Endothelial cell of hepatic sinusoid (primary cell): ENCODE measurements around the gene FRYL.
"Not testable (repeated sequence)": the region's sequence is repeated elsewhere in the genome, so short reads cannot be mapped to it uniquely, and the experiment has no call there.

Source experiments
- in situ Hi-C: cut with HindIII; loops from 2 replicates; pipeline ENCODE4 v1.10.0; 2017; ENCODE audit warnings: low sequenced_read_pairs

The FRYL gene

GRCh38 chr4:48668254-48669017 is 111.6 kb downstream of the FRYL start:
- in situ Hi-C loops = no loop called here

GRCh38 chr4:48667148-48667547 is 112.9 kb downstream of the FRYL start:
- in situ Hi-C loops = no loop called here

DNA sequence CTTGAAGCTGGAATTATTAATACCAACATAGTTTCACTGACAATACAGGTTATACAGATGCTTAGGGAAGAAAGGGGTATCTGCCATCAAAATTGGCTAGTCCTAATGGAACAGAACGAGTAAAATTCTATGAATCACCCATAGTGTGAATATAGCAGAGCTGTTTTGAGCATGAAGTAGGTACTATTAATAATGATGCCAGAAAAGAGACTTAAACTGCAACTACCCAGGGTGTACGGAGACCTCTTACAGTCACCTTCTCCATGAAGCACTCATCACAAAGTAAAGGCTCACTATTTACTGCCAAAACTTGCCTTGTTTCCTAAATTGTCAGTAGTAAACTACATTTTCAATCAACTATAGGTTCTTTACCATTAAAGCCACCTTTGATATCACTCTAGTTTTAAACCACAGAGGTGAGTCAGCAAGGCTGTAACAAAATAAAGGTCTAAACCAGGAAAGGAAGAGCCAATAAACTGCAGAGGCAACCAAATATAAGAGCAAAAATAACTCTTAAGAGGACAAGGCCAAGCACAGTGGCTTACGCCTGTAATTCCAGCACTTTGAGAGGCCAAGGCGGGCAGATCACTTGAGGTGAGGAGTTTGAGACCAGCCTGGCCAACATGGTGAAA is 114.4 kb downstream of the FRYL start:
- in situ Hi-C loops = no loop called here

- in situ Hi-C loops = no loop called here
Observed at GRCh38 chr4:48664938-48665337, 115.1 kb downstream of the FRYL start.

GRCh38 chr4:48661391-48661790 is 118.7 kb downstream of the FRYL start:
- in situ Hi-C loops = no loop called here

- in situ Hi-C loops = no loop called here
Observed at GRCh38 chr4:48660347-48660746, 119.7 kb downstream of the FRYL start.

DNA sequence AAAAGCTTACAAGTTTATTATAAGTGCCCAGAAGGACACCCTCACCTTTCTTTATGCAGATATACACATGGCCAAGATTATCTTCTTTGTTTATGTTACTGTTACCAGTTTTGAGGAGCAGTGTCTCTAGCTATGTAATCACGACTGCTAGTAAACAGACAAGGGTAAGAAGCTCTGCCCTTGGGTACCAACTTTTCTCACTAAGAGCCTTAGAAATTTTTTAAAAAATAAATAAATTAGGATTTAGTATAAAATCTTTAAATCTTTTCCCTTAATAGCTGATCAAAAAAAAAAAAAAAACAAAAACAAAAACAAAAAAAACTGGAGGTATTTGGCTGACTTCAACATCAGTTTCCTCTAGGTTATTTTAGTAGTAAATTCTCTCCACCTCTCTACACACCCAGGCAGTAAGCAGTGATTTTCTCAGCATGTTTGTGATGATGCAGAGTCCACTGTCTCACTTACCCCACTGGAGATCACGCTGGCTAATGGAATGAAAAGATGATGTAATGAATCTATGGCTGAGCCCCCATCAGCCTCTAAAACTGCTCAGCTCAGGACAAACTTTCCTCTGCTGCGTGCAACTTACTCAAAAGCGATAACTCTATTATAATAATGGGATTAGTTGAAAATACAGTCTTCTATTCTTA is 125.9 kb downstream of the FRYL start:
- in situ Hi-C loops = no loop called here

DNA sequence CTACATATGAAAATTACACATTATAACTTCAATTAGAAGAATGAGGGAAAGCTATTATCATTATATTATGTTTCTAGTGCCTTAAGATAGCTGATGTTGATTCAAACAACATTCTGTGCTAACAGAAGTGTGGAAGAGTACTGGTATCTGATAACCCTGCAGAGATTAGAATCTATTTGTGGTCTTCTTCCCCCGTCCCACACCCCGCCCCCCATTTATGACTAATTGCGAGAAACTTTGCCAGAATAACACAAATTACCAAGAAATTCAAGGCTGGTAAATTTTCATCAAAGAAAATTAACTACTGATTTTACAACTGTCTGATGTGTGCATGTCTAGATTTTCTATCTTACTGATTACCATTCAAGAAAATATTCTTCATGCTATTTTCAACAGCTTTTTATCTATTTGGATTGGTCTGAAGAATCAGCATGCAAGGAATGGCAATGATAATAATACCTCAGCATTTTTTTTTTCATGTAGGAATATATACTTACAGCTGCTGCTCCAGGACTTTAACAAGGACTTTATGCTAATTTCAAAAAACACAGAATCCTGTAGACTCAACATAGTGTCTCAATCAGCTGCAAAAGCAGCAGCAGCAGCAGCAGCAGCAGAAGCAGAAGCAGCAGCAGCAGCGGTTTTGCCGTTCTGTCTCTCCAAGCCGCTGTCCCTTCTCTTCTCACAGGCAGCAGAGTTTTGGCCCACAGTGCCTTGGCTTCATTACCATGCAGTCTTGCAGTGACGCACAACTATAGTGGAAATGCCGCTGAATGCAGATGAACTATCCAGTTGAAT is 126.7 kb downstream of the FRYL start:
- in situ Hi-C loops = no loop called here

GRCh38 chr4:48651914-48652313 is 128.2 kb downstream of the FRYL start:
- in situ Hi-C loops = no loop called here

GRCh38 chr4:48649505-48649904 is 130.6 kb downstream of the FRYL start:
- in situ Hi-C loops = no loop called here

DNA sequence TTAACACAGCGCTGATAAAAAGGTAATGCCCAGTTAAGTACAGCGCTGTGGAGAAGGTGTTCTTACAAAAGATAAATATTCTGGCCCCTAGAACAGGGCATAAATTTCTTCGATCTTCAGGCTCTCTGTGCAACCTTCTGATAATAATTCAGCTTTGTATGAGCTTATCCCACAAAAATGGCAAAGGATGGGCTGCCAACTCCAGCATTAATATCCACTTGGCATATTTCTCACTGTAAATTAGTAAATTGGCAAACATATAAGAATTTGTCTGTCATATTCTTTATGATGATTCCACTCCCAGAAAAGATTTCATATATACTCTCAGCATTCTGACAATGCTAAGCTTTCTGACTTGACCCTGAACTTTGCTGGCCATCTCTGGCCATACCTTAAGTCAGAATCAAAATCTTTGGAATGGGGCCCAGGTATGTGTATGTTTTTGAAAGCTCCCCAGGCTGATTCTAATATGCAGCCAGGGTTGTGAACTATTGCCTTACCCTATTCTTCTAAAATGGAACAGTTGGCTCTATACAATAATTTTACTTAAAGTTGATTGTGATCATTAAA is 134.8 kb downstream of the FRYL start:
- in situ Hi-C loops = no loop called here

DNA sequence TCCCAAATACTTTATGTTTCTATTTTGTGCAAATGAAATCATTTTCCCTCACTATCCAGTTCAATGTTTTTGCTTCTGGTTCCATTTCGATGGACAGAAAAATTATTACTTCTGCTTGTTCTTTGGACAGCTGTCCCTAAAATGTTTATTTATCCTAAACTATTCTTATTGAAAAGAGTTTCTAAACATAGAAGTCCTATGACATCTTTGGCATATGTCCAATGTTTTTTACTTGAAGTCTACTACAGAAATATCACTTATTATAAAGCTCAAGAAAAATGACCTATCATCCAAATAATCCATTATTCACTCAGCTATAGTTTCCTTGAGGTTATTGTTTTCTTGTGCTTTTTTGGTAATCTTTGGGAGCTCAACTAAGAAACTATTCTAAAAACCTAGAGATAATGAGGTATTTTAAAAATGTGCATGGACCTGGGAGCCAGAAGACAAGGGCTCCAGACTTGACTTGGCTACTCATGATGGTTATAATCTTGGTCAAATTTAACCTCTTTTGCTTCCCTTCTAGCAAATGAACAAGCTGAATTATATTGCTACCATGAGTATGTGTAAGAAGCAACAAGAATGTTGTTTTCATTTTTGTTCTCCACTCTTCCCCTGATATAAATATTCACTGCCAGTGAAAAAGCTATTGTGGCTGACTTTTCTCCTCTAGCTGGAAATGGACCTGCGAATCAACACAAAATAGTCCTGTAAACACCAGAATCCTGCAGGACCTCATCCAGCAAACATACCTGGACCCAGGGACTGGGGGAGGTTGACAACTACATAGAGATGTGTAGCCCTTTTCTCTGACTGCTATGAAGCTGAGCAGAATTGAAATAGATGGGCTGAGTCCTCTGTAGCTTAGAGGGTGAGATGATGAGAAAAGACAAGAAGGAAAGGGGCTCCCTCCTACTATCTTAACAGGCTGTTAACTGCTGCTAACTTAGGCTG is 137.4 kb downstream of the FRYL start:
- in situ Hi-C loops = no loop called here

DNA sequence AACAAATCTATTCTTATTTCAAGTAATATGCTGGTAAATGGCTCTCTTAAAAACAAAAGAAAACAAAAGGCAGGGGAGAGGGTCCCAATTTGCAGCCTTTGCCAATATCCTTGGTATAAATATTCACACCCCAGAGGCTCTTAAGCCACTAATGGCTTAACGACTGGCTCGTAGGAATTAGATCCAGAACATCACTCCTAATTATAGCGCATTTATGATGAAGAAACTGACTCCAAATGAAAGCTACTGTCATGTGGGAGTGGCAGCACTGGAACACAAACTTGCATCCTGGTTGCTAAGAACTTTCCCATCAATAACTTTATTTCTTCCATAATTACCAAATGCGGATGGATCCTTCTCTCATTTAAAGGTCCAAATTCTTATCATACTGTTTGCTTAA is 138.7 kb downstream of the FRYL start:
- in situ Hi-C loops = no loop called here

- in situ Hi-C loops = no loop called here
Observed at GRCh38 chr4:48640699-48641098, 139.4 kb downstream of the FRYL start.

GRCh38 chr4:48640225-48640624 is 139.9 kb downstream of the FRYL start:
- in situ Hi-C loops = no loop called here

- in situ Hi-C loops = no loop called here
Observed at GRCh38 chr4:48639807-48640206, 140.3 kb downstream of the FRYL start.

DNA sequence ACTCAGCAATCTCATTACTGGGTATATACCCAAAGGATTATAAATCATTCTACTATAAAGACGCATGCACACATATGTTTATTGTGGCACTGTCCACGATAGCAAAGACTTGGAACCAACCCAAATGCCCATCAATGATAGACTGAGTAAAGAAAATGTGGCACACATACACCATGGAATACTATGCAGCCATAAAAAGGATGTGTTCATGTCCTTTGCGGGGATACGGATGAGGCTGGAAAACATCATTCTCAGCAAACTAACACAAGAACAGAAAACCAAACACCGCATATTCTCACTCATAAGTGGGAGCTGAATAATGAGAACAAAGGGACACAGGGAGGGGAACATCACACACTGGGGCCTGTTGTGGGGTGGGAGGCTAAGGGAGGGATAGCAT is 141.5 kb downstream of the FRYL start:
- in situ Hi-C loops = not testable (repeated sequence)

DNA sequence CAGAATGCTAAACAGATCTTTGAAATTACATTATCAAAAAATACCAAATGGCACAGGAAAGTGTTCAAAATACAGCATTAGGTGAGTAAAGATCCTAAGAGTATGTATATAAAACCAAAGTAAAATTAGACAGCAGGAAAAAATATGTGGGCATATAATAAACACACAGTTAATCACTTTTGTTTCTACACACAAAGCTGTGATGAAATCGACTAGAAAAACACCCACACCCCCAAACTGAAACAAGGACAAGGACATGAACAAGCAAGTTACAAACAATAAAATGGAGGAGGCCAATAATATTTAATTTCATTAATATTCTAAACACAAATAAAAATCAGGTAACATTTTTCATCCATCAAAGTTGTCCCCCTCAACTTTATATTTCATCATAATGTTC is 143.2 kb downstream of the FRYL start:
- in situ Hi-C loops = no loop called here

DNA sequence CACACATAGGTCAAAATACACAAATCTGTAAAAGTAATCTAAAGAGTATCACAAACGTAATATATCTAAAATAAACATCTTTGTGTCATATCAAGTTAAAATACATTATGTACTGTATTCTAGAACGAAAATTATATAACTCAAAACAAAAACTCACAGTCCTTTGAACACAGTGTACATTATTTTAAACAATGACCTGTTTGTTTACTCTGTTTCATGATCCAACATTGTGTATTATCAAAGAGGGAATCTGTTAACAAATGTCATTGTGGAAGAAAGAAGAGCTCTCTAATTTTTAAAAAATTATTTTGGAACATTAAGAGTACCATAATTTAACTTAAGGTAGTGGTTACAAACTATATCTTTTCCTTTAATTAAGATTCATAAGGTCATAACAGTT is 144.1 kb downstream of the FRYL start:
- in situ Hi-C loops = no loop called here

GRCh38 chr4:48635310-48635709 is 144.8 kb downstream of the FRYL start:
- in situ Hi-C loops = no loop called here
